H1 (cell line): Measurements from ENCODE around the gene FAAH2. TPM values are rescaled to one million over a fixed set of nuclear protein-coding genes. Genes with fewer than 3 reads are reported as not detected.

Experiments used
- CTCF ChIA-PET: fragments of 300-600 bp; sonication (Branson Sonifier 250); formaldehyde crosslinking; loops from one replicate; lab custom pipeline; 2021; ENCODE audit not compliant: partially characterized antibody; lab: Charles Lee
- POLR2A ChIA-PET: fragments of 300-600 bp; sonication (Branson Sonifier 250); formaldehyde crosslinking; loops from one replicate; lab custom pipeline; 2021; ENCODE audit warnings: inconsistent platforms; ENCODE audit not compliant: partially characterized antibody; lab: Charles Lee
- DNase-seq, 2 experiments: peaks; one replicate each; pipeline versions ENCODE4 v3.0.0 to v3.0.0-alpha.2; 2010 to 2022; ENCODE audit warnings: low spot score in 2 of 2, low read depth in 1 of 2, mixed read lengths in 1 of 2
- FAIRE-seq: peaks from 2 replicates; lab custom pipeline; 2011; peaks lifted over from hg19 to GRCh38; lab: Jason Lieb, UNC
- H2AFZ ChIP-seq: 2 replicates; pipeline ENCODE4 v1.8.1; 2012; ENCODE audit warnings: low read length, inconsistent platforms
- H2AK5ac ChIP-seq: 2 replicates; pipeline ENCODE4 v1.6.1; 2013; ENCODE audit warnings: low read depth, low read length
- H2BK120ac ChIP-seq: replicated peaks from 2 replicates; pipeline ENCODE3; 2013; ENCODE audit warnings: low read depth, low read length, inconsistent platforms
- H2BK12ac ChIP-seq: 2 replicates; pipeline ENCODE4 v1.6.1; 2013; ENCODE audit warnings: low read depth, low read length
- H2BK15ac ChIP-seq: 2 replicates; pipeline ENCODE4 v1.6.1; 2013; ENCODE audit warnings: low read length
- H2BK20ac ChIP-seq: 2 replicates; pipeline ENCODE4 v1.6.1; 2013; ENCODE audit warnings: low read length
- H2BK5ac ChIP-seq: 2 replicates; pipeline ENCODE4 v1.6.1; 2013; ENCODE audit warnings: low read depth, low read length
- H3K14ac ChIP-seq: 2 replicates; pipeline ENCODE4 v1.6.1; 2013; ENCODE audit warnings: inconsistent platforms; ENCODE audit not compliant: insufficient read length
- H3K18ac ChIP-seq: 2 replicates; pipeline ENCODE4 v1.6.1; 2013; ENCODE audit warnings: low read length; ENCODE audit errors: extremely low read depth
- H3K23ac ChIP-seq: 2 replicates; pipeline ENCODE4 v1.6.1; 2013; ENCODE audit warnings: inconsistent platforms; ENCODE audit not compliant: insufficient read length
- H3K23me2 ChIP-seq: 2 replicates; pipeline ENCODE4 v1.6.1; 2013; ENCODE audit warnings: low read depth, low read length
- H3K27ac ChIP-seq: 2 replicates; pipeline ENCODE4 v1.6.1; 2011; ENCODE audit warnings: low read depth, low read length, inconsistent platforms
- H3K27me3 ChIP-seq, 4 experiments: replicated peaks in 1 of 4; 1 replicate in 1 of 4; 2 replicates in 3 of 4; pipeline versions ENCODE4 v1.6.1 to v1.8.1; 2011 to 2013; ENCODE audit warnings: low read length in 3 of 4, mild to moderate bottlenecking in 3 of 4, inconsistent platforms in 2 of 4, mixed read lengths in 2 of 4, moderate library complexity in 1 of 4; ENCODE audit not compliant: control insufficient read depth in 3 of 4, insufficient read depth in 3 of 4; ENCODE audit errors: extremely low read depth in 1 of 4
- H3K36me3 ChIP-seq, 4 experiments: 2 replicates each; pipeline versions ENCODE4 v1.6.1 to v1.8.1; 2011 to 2013; ENCODE audit warnings: mild to moderate bottlenecking in 4 of 4, low read length in 3 of 4, moderate library complexity in 2 of 4, control low read depth in 1 of 4, inconsistent platforms in 1 of 4; ENCODE audit not compliant: insufficient read depth in 4 of 4, control insufficient read depth in 2 of 4
- H3K4ac ChIP-seq: replicated peaks from 2 replicates; pipeline ENCODE3; 2013; ENCODE audit warnings: low read length, low read depth, mixed read lengths, inconsistent platforms; ENCODE audit not compliant: insufficient read length
- H3K4me1 ChIP-seq, 4 experiments: replicated peaks in 1 of 4; 1 replicate in 1 of 4; 2 replicates in 3 of 4; pipeline versions ENCODE4 v1.6.1 to v1.8.1; 2011 to 2013; ENCODE audit warnings: low read length in 3 of 4, inconsistent platforms in 2 of 4, mixed read lengths in 1 of 4; ENCODE audit not compliant: insufficient read depth in 4 of 4, control insufficient read depth in 3 of 4
- H3K4me2 ChIP-seq, 2 experiments: 2 replicates each; pipeline versions ENCODE4 v1.6.1 to v1.8.1; 2011 to 2013; ENCODE audit warnings: low read depth in 2 of 2, low read length in 2 of 2, control low read depth in 1 of 2, inconsistent platforms in 1 of 2, mild to moderate bottlenecking in 1 of 2; ENCODE audit not compliant: insufficient read depth in 1 of 2
- H3K4me3 ChIP-seq, 4 experiments: fragments of 200-600, 300-600 bp in 1 of 4; sonication (generic), shearing (Covaris generic), sonication (Bioruptor Twin) in 1 of 4; 2 replicates each; pipeline versions ENCODE4 v1.5.1 to v1.8.1; 2011 to 2016; ENCODE audit warnings: low read length in 4 of 4, low read depth in 3 of 4, control low read depth in 2 of 4, inconsistent platforms in 2 of 4, mild to moderate bottlenecking in 2 of 4, mixed read lengths in 1 of 4, moderate library complexity in 1 of 4; ENCODE audit not compliant: insufficient read depth in 2 of 4; ENCODE audit errors: extremely low read depth in 1 of 4
- H3K56ac ChIP-seq: replicated peaks from 2 replicates; pipeline ENCODE3; 2013; ENCODE audit warnings: low read depth, mild to moderate bottlenecking, mixed read lengths, low read length, inconsistent platforms; ENCODE audit not compliant: insufficient read length
- H3K79me1 ChIP-seq: 2 replicates; pipeline ENCODE4 v1.6.1; 2013; ENCODE audit warnings: low read depth, low read length, control low read depth
- H3K79me2 ChIP-seq, 2 experiments: 2 replicates each; pipeline versions ENCODE4 v1.6.1 to v1.8.1; 2012 to 2013; ENCODE audit warnings: low read length in 2 of 2, mild to moderate bottlenecking in 2 of 2, inconsistent platforms in 1 of 2; ENCODE audit not compliant: insufficient read depth in 2 of 2, control insufficient read depth in 1 of 2
- H3K9ac ChIP-seq, 4 experiments: replicated peaks in 1 of 4; 1 replicate in 1 of 4; 2 replicates in 3 of 4; pipeline versions ENCODE4 v1.6.1 to v1.8.1; 2011 to 2013; ENCODE audit warnings: low read depth in 3 of 4, low read length in 3 of 4, control low read depth in 2 of 4, mild to moderate bottlenecking in 2 of 4, moderate library complexity in 2 of 4, inconsistent platforms in 1 of 4; ENCODE audit errors: extremely low read depth in 1 of 4
- H3K9me3 ChIP-seq, 2 experiments: 2 replicates each; pipeline versions ENCODE4 v1.6.1 to v1.8.1; 2012 to 2013; ENCODE audit warnings: mild to moderate bottlenecking in 2 of 2, moderate library complexity in 2 of 2, control low read depth in 1 of 2, inconsistent platforms in 1 of 2, low read depth in 1 of 2, low read length in 1 of 2, mixed read lengths in 1 of 2; ENCODE audit not compliant: insufficient read depth in 2 of 2
- H4K20me1 ChIP-seq, 2 experiments: replicated peaks in 1 of 2; 2 replicates each; pipeline versions ENCODE3 to v1.8.1; 2011 to 2013; ENCODE audit warnings: inconsistent platforms in 2 of 2, low read length in 2 of 2, mild to moderate bottlenecking in 1 of 2; ENCODE audit not compliant: insufficient read depth in 2 of 2, control insufficient read depth in 1 of 2
- H4K5ac ChIP-seq: 2 replicates; pipeline ENCODE4 v1.6.1; 2013; ENCODE audit warnings: low read length, low read depth, mixed read lengths, inconsistent platforms; ENCODE audit not compliant: insufficient read length
- H4K8ac ChIP-seq: 2 replicates; pipeline ENCODE4 v1.8.0; 2013; ENCODE audit warnings: mild to moderate bottlenecking, moderate library complexity, low read length, inconsistent platforms; ENCODE audit not compliant: insufficient read depth; ENCODE audit errors: extremely low read depth
- H4K91ac ChIP-seq: replicated peaks from 2 replicates; pipeline ENCODE3; 2013; ENCODE audit warnings: low read length, mixed read lengths, inconsistent platforms; ENCODE audit not compliant: insufficient read length
- ASH2L ChIP-seq: fragments of 200-600, 300-600 bp; sonication (generic); IDR thresholded peaks from one replicate; pipeline ENCODE4 v1.7.1; 2017; ENCODE audit warnings: low read length
- CEBPB ChIP-seq: IDR thresholded peaks from 2 replicates; pipeline ENCODE4 v1.6.1; 2012; ENCODE audit warnings: low read depth, low read length
- EGR1 ChIP-seq: IDR thresholded peaks from 2 replicates; pipeline ENCODE4 v1.6.1; 2011; ENCODE audit warnings: low read depth, low read length, borderline replicate concordance
- EP300 ChIP-seq, 2 experiments: IDR thresholded peaks; 1 replicate in 1 of 2; 2 replicates in 1 of 2; pipeline ENCODE4 v1.6.1; 2011 to 2012; ENCODE audit warnings: low read depth in 2 of 2, low read length in 2 of 2, mild to moderate bottlenecking in 2 of 2, borderline replicate concordance in 1 of 2, inconsistent platforms in 1 of 2, moderate library complexity in 1 of 2
- EZH2 ChIP-seq: fragments of 200-600 bp; sonication (generic); IDR thresholded peaks from 2 replicates; pipeline ENCODE4 v1.7.1; 2012; ENCODE audit warnings: low read depth, mild to moderate bottlenecking, moderate library complexity, low read length, inconsistent platforms; ENCODE audit not compliant: severe bottlenecking
- JUND ChIP-seq: IDR thresholded peaks from 2 replicates; pipeline ENCODE4 v1.6.1; 2011; ENCODE audit warnings: mild to moderate bottlenecking, improper control_type of control experiment, low read length
- KDM5A ChIP-seq: fragments of 200-600 bp; IDR thresholded peaks from 2 replicates; pipeline ENCODE4 v1.7.1; 2012; ENCODE audit warnings: mild to moderate bottlenecking, low read length, inconsistent platforms, mixed read lengths
- SRF ChIP-seq: IDR thresholded peaks from 2 replicates; pipeline ENCODE4 v1.6.1; 2011; ENCODE audit warnings: mild to moderate bottlenecking, low read depth, low read length, moderate library complexity
- WGBS, 2 experiments: shearing (Covaris generic) in 1 of 2; methylation state at CpG; one replicate each; pipeline versions ENCODE4 v1.1.6 to v1.1.7; 2013 to 2015; ENCODE audit warnings: low lambda C conversion rate in 2 of 2, mixed read lengths in 2 of 2, inconsistent platforms in 1 of 2, low coverage in 1 of 2, missing lambda C conversion rate in 1 of 2; ENCODE audit not compliant: insufficient replicate concordance in 2 of 2, insufficient coverage in 1 of 2, insufficient read length in 1 of 2; ENCODE audit errors: extremely low coverage in 1 of 2, missing lambda C conversion rate in 1 of 2; 5-methylcytosine and 5-hydroxymethylcytosine counted together
- polyA plus RNA-seq, 7 experiments: library from polyadenylated mRNA; depleted of rRNA in 3 of 7; stranded (reverse) in 5 of 7; unstranded in 2 of 7; fragments of >200 nt in 5 of 7; fragments of 200-250 nt in 2 of 7; gene quantifications; 1 replicate in 5 of 7; 2 replicates in 1 of 7; 4 replicates in 1 of 7; pipeline versions ENCODE4 v1.2.1 to v1.2.3, GENCODE V29; 2011 to 2013; ENCODE audit warnings: missing spikeins in 2 of 7, mixed read lengths in 2 of 7
- total RNA-seq: library from RNA; stranded (reverse); fragmentation: NEBNext Ultra II Directional; extraction: Animal tissue kit (Norgen Biotek cat#: 25700); gene quantifications from 2 replicates; pipeline ENCODE4 v1.2.1, GENCODE V29; 2021

Gene FAAH2
- total and polyA plus RNA-seq, 2 of the 8 experiments (the other 6 are each of a cell fraction or from before 2014, with no cell fraction given) = 3.6 to 4.4 TPM

DNA sequence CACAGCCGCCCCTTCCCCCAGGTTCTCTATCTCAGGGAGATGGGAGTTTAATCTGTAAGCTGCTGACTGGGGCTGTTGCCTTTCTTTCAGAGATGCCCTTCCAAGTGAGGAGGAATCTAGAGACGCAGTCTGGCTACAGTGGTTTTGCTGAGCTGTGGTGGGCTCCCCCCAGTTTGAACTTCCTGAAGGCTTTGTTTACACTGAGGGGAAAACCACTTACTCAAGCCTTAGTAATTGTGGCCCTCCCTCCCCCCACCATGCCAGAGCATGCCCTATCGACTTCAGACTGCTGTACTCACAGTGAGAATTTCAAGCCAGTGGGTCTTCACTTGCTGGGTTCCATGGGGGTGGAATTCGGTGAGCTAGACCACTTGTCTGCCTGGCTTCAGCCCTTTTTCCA lies 131.3 kb downstream of the FAAH2 start:
- Histone ChIP-seq H4K91ac (no peak overlapping the region), H3K4ac (no peak overlapping the region), H2BK12ac (no peak overlapping the region), H3K9ac (no peak overlapping the region), H2BK15ac (no peak overlapping the region), H3K4me1 (no peaks in the 10 kb centered on the region), H3K4me3 (no peak overlapping the region), H3K36me3 (no peaks in the 10 kb centered on the region), H3K79me2 (no peaks in the 10 kb centered on the region), H2AK5ac (no peak overlapping the region), H3K27ac (no peak overlapping the region), H3K4me2 (no peak overlapping the region), H4K20me1 (no peaks in the 10 kb centered on the region), H3K23ac (no peak overlapping the region), H3K14ac (no peak overlapping the region), H2AFZ (no peak overlapping the region), H3K27me3 (no peaks in the 10 kb centered on the region), H2BK20ac (no peak overlapping the region), H3K56ac (no peak overlapping the region), H3K79me1 (no peaks in the 10 kb centered on the region), H4K5ac (no peak overlapping the region), H2BK120ac (no peak overlapping the region), H3K23me2 (no peaks in the 10 kb centered on the region), H3K18ac (no peak overlapping the region), H2BK5ac (no peak overlapping the region), H4K8ac (no peak overlapping the region), H3K9me3 (no peaks in the 10 kb centered on the region)
- DNase-seq = no peak
- TF ChIP-seq SRF = no peak
- no peak for TF ChIP-seq EP300 (IDR thresholded peaks at IDR 0.05; ENCODE audit: borderline replicate concordance in 1 of 2, low read depth in 2 of 2, low read length in 2 of 2)
- no peak for TF ChIP-seq EZH2
- no peak for TF ChIP-seq ASH2L
- no peak for TF ChIP-seq JUND
- TF ChIP-seq EGR1 = no peak
- TF ChIP-seq CEBPB = no peak
- TF ChIP-seq KDM5A = no peak
- ChIA-PET CTCF (no interaction called here), POLR2A (no interaction called here)
- 85% methylated on average over 3 of the region's 4 CpGs; no CpG with 5 or more reads in 1 of the 2 experiments for WGBS, 2 experiments
- FAIRE-seq = no peak
